A549 (cell line): ENCODE measurements around the gene GALC.

ENCODE experiments used
- BCL3 ChIP-seq: fragments of >200 bp; sonication (Bioruptor Twin); formaldehyde crosslinking; IDR thresholded peaks from 3 replicates; pipeline ENCODE4 v1.6.1; 2016
- CEBPB ChIP-seq, 2 experiments: fragments of >200 bp in 1 of 2; sonication (Bioruptor Twin) in 1 of 2; formaldehyde crosslinking in 1 of 2; IDR thresholded peaks; 2 replicates each; pipeline ENCODE4 v1.6.1; 2012 to 2016
- CTCF ChIP-seq: fragments of >200 bp; sonication (Bioruptor Twin); formaldehyde crosslinking; IDR thresholded peaks from 3 replicates; pipeline ENCODE4 v1.5.1; 2016
- ELK1 ChIP-seq: fragments of 150-350 bp; IDR thresholded peaks from 2 replicates; pipeline ENCODE4 v1.6.1; 2014; ENCODE audit warnings: low read depth, mild to moderate bottlenecking, low read length
- EP300 ChIP-seq, 2 experiments: fragments of >200 bp; sonication (Bioruptor Twin); formaldehyde crosslinking; IDR thresholded peaks; 2 replicates in 1 of 2; 3 replicates in 1 of 2; pipeline ENCODE4 v1.6.1; 2016 to 2017
- ESRRA ChIP-seq: fragments of 150-350 bp; IDR thresholded peaks from 2 replicates; pipeline ENCODE4 v1.6.1; 2014; ENCODE audit warnings: mild to moderate bottlenecking, low read length, borderline replicate concordance
- HDAC2 ChIP-seq: fragments of 200-600 bp; sonication (generic); IDR thresholded peaks from 2 replicates; pipeline ENCODE4 v1.6.1; 2016
- HOXB13 ChIP-seq: fragments of 250-450 bp; sonication (Bioruptor Pico); IDR thresholded peaks from 2 replicates; pipeline ENCODE4 v1.5.0; 2020; ENCODE audit warnings: low read depth, mild to moderate bottlenecking, moderate library complexity
- JUN ChIP-seq, 2 experiments: fragments of >200 bp; sonication (Bioruptor Twin); formaldehyde crosslinking; IDR thresholded peaks; 2 replicates in 1 of 2; 3 replicates in 1 of 2; pipeline ENCODE4 v1.6.1; 2016 to 2017
- MAFK ChIP-seq: fragments of 450-650 bp; IDR thresholded peaks from 2 replicates; pipeline ENCODE4 v1.6.1; 2014; ENCODE audit not compliant: partially characterized antibody
- POLR2A ChIP-seq: IDR thresholded peaks from 2 replicates; pipeline ENCODE4 v1.6.1; 2012; ENCODE audit warnings: mild to moderate bottlenecking, low read length
- RAD21 ChIP-seq, 2 experiments: fragments of >200 bp in 1 of 2; sonication (Bioruptor Twin) in 1 of 2; formaldehyde crosslinking in 1 of 2; IDR thresholded peaks in 1 of 2; conservative IDR thresholded peaks in 1 of 2; 2 replicates in 1 of 2; 3 replicates in 1 of 2; pipeline ENCODE4 v1.6.1; 2012 to 2018; ENCODE audit warnings: inconsistent platforms in 1 of 2
- REST ChIP-seq: fragments of 200-600 bp; sonication (generic); IDR thresholded peaks from 2 replicates; pipeline ENCODE4 v1.6.1; 2016; ENCODE audit warnings: antibody characterized with exemption, mild to moderate bottlenecking, moderate library complexity
- ZSCAN20 ChIP-seq: fragments of 250-450 bp; sonication (Bioruptor Pico); IDR thresholded peaks from 2 replicates; pipeline ENCODE4 v1.8.0; 2022; ENCODE audit warnings: mild to moderate bottlenecking, moderate library complexity

GRCh38 chr14:87952307-87953094 is 40.5 kb downstream of the GALC start:
- TF ChIP-seq REST (no peak), CTCF (no peak), CEBPB (IDR thresholded peaks at IDR 0.05) (no peak), JUN (IDR thresholded peaks at IDR 0.05) (no peak), HDAC2 (no peak), ESRRA (no peak), POLR2A (no peak), ZSCAN20 (CRISPR knock-in tag) (no peak), RAD21 (conservative IDR thresholded peaks at IDR 0.05 in 1 of 2, IDR thresholded peaks at IDR 0.05 in 1 of 2) (no peak), EP300 (IDR thresholded peaks at IDR 0.05) (no peak), MAFK (no peak), HOXB13 (CRISPR knock-in tag) (no peak), BCL3 (no peak), ELK1 (no peak)
